ENCODE data around the gene ATPAF2.
"Not testable (repeated sequence)": the region's sequence is repeated elsewhere in the genome, so short reads cannot be mapped to it uniquely, and the experiment has no call there.

ATPAF2 gene

GRCh38 chr17:18009609-18010420 lies 29.2 kb downstream of the ATPAF2 start:
- DNase-seq (ENCODE audit: low read depth) = no peak

- no peak for DNase-seq (ENCODE audit: low read depth)
Measured at GRCh38 chr17:18008496-18009268, 30.3 kb downstream of the ATPAF2 start.

- no peak for DNase-seq (ENCODE audit: low read depth)
Measured at GRCh38 chr17:18006495-18007239, 32.3 kb downstream of the ATPAF2 start.

- no peak for DNase-seq (ENCODE audit: low read depth)
Measured at GRCh38 chr17:18005496-18005895, 33.5 kb downstream of the ATPAF2 start.

DNA sequence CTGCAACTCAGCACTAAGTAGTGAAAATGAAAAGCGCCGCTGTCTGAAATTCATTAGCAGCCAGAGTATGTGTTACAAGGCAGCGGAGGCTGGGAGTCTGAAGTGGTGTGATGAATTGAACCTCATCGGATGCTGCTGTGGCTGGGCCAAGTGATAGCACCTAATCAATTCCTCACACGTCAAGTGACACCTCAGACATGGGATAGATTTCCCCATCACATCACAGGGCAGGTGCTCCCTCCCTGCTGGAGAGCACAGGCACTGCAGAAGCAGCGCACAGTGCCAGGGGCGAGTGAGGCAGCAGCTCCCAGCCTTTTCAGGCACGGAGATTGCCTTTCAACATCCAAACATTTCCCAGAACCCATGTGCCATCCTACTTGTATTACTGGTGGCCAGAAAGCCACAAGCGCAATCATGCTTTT lies 34.1 kb downstream of the ATPAF2 start:
- DNase-seq (ENCODE audit: low read depth) = no peak

GRCh38 chr17:18004345-18004744 lies 34.6 kb downstream of the ATPAF2 start:
- no peak for DNase-seq (ENCODE audit: low read depth)

DNA sequence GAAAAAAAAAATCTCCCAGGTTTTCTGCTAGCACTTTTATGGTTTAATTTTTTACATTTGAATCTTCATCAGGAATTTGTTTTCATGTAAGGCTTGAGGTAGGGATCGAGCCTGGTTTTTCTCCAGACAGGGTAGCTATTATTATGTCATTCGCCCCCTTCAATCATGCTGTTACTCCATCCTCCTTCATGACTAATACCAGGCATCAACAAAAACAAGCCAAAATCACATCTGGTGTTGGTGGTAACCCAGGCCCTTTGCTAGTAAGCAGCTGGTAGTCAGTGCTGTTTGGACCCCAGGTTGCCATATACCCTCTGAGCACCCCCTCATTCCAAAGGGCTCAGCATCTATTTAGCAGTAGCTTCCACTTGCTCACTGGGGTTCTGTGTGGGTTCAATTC lies 36.8 kb downstream of the ATPAF2 start:
- no peak for DNase-seq (ENCODE audit: low read depth)

- no peak for DNase-seq (ENCODE audit: low read depth)
Measured at GRCh38 chr17:18000030-18000408, 38.9 kb downstream of the ATPAF2 start.

DNA sequence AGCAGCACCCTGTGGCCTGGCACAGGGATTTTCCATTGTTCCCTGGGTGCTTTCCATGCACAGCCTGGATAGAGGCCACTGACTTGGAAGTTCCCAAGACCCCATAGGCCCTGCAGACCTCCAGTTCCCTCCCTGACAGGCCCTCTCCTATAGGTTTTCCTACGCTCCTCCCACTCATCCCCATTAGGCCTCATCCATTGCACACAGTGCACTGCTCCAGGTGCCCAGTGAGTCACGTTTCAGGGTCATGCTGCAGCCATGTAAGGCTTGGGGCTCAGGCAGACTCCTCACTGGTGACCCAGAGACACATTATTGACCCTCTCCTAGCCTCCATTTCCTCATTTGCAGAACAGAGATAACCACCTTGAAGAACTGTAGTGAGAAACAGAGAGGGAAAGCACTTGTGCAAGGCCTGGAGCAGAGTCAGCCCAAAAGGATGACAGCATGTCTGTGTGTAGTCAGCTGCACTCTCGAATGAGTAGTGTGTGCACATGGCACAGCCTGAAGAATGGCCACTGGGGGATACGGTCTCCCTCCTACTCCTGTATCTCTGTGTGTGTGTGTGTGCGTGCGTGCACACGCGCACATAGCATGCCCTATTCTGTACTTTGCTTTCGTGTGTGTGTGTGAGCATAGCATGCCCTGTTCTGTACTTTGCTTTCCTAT lies 39.5 kb downstream of the ATPAF2 start:
- DNase-seq (ENCODE audit: low read depth) = no peak

- no peak for DNase-seq (ENCODE audit: low read depth)
Measured at GRCh38 chr17:17998934-17999333, 40.0 kb downstream of the ATPAF2 start.

DNA sequence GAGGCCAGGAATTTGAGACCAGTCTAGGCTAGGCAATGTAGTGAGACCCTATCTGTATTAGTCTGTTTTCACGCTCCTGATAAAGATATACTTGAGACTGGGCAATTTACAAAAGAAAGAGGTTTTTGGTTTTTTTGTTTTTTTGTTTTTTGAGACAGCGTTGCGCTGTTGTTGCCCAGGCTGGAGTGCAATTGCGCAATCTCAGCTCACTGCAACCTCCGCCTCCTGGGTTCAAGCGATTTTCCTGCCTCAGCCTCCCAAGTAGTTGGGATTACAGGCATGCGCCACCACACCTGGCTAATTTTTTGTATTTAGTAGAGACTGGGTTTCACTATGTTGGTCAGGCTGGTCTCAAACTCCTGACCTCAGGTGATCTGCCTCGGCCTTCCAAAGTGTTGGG lies 43.1 kb downstream of the ATPAF2 start:
- DNase-seq (ENCODE audit: low read depth) = not testable (repeated sequence)

DNA sequence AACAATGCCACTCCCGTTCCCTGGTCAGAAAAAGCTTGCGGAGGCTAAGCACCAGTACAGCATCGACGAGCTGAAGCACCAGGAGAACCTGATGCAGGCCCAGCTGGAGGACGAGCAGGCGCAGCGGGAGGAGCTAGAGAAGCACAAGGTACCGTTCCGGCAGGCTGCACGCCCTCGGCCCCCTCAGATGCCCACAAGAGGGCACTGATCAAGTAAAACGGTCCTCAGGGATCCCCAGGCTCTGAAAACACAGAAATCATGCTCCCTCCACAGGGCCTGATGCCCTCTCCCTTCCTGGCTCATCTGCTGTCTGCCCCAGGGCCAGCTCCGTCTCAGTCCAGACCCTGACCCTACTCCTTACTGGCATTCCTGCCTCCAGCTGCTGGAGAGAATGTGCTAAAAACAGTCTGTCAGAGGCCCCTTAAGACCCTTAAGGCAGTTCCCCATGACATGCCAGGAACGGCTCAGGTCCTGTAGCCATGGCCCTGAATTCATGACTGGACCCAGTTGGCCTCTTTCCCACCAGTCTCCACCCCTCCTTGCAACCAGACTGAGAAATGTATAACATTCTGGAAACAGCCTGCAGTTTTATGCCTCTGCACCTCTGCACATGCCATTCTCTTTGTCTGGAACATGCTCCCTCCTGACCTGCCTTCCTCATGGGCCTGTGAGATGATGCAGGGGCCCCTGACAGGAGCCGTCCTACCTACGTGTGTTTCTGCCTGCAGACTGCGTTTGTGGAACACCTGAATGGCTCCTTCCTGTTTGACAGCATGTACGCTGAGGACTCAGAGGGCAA lies 44.5 kb downstream of the ATPAF2 start:
- no peak for DNase-seq (ENCODE audit: low read depth)

DNA sequence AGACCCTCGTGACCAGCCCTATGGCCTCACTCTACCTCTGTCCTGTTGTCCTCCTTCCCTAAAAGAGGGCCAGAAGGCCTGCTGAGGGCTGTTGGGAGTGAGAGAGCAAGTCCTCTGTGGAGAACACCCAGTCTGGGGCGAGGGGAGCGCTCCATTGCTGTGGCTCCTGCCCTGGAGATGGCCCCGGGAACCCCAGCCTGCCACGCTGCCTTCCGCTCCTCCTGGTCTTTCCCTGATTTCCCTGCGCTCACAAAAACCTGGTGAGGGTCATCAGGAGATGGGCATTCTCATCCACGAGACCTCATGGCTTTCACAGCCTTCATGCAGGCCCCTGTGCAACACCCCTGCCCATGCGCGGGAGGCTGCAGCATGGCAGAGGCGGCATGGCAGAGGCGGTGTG lies 45.1 kb downstream of the ATPAF2 start:
- DNase-seq (ENCODE audit: low read depth) = no peak

DNA sequence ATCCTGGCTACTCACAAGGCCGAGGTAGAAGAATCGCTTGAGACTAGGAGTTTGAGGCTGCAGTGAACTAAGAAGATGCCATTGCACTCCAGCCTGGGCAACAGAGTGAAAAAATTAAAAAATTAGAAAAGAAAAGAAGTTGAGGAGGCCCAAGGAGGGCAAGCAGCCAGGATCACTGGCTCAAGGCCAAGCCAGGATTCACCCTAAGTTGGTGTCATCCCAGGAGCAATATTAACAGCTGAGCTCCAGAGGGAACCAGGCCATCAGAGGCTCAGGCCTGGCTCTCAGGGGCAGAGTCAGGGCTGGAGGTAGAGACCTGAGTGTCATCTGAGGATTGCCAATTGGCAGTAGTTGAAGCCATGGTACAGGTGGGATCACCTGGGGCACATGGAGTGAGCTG lies 45.6 kb downstream of the ATPAF2 start:
- no peak for DNase-seq (ENCODE audit: low read depth)

GRCh38 chr17:17990282-17990681 lies 48.7 kb downstream of the ATPAF2 start:
- no peak for DNase-seq (ENCODE audit: low read depth)

GRCh38 chr17:17989618-17990017 lies 49.4 kb downstream of the ATPAF2 start:
- no peak for DNase-seq (ENCODE audit: low read depth)

GRCh38 chr17:17989081-17989480 lies 49.9 kb downstream of the ATPAF2 start:
- no peak for DNase-seq (ENCODE audit: low read depth)

DNA sequence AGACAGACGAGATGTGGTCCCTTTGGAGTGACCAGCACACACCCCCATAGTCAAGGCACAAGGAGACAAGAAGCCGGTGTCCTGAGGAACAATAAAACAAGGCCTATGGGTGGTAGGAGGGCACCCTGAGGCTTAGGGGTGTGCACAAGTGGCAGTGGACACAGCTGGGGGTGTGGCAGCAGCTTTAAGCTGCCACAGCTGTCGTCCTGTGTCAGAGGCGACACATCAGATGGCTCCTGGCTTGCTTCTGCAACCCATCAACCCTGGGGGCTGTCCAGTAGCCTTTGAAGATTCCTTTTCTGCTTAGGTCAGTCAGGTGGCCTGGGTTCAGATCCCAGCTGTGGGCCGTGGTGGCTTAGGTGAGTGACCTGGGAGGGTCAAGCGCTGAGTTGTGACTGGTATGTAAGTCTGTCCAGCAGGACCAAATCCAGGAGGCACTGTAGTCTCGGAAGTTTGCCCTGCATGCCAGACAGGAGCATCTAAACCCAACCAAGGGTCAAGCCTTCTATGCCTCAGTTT lies 50.5 kb downstream of the ATPAF2 start:
- DNase-seq (ENCODE audit: low read depth) = no peak

DNA sequence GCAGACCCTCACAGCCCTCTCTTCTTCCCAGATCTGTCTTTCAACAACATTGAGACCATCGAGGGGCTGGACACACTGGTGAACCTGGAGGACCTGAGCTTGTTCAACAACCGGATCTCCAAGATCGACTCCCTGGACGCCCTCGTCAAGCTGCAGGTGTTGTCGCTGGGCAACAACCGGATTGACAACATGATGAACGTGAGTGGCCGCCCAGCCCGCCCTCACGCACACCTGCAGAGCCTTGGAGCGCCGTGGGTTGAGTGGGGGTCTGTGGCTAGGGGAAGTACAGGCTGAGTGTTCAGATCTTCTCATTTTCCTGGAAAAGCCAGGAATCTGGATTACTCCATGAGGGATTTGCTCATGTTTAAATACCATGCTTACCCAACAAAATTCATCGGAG lies 51.1 kb downstream of the ATPAF2 start:
- DNase-seq (ENCODE audit: low read depth) = no peak

- no peak for DNase-seq (ENCODE audit: low read depth)
Measured at GRCh38 chr17:17987187-17987896, 51.6 kb downstream of the ATPAF2 start.

Measured in stimulated activated CD8-positive, alpha-beta memory T cell treated with anti-CD3 and anti-CD28 coated beads, Interleukin-12 subunit alpha, Interleukin-12 subunit beta, amount 100 ng/mL, for 4 hours (primary cell).